ENCODE data around the gene GMIP. TPM values are rescaled to one million over a fixed set of nuclear protein-coding genes. Genes with fewer than 3 reads are reported as not detected.
A peak's percentile ranks its signal among the peaks of the same experiment; 100 is the strongest.

The GMIP gene
- total RNA-seq, 1 experiment from 2014 or later, result 12.7 TPM

- no peak overlapping the region for H2BK20ac ChIP-seq (ENCODE audit: low read depth, low read length, poor library complexity, severe bottlenecking)
- no peaks in the 10 kb centered on the region for H3K79me2 ChIP-seq (ENCODE audit: insufficient read depth, low read length)
- no peak overlapping the region for H2AK5ac ChIP-seq (ENCODE audit: insufficient read length, low read length)
- H3K27ac ChIP-seq (ENCODE audit: insufficient read length, low read depth, low read length), result no peak overlapping the region
- H2BK5ac ChIP-seq (ENCODE audit: insufficient read length, low read length), result no peak overlapping the region
- Mint-ChIP-seq H3K36me3 (ENCODE audit: insufficient read depth in 1 of 3, low read depth in 3 of 3) (no peaks in the 10 kb centered on the region), H3K4me1 (peaks cover 14 to 22% of the 10 kb centered on the region in 2 experiments), H3K27me3 (ENCODE audit: low read depth) (no peaks in the 10 kb centered on the region), H3K27ac (peak overlapping the region in 1 of 3 experiments; percentile 6; a peak in 1 of 7 replicates), H3K4me3 (no peak overlapping the region), H3K9me3 (no peaks in the 10 kb centered on the region)
- no peak overlapping the region for H3T11ph ChIP-seq (ENCODE audit: low read length)
- H3K4me1 ChIP-seq (ENCODE audit: insufficient read depth, low read length), result peaks cover 4% of the 10 kb centered on the region; the same call in 1 of the 2 replicates
- no peak overlapping the region for H3K23ac ChIP-seq (ENCODE audit: insufficient read length, low read depth, low read length)
- H3K4ac ChIP-seq (ENCODE audit: low read depth, low read length), result no peak overlapping the region
- H4K5ac ChIP-seq (ENCODE audit: insufficient read length, low read depth, low read length), result no peak overlapping the region
- H3K27me3 ChIP-seq (ENCODE audit: insufficient read depth, low read length), result no peaks in the 10 kb centered on the region
- no peak overlapping the region for H2BK15ac ChIP-seq (ENCODE audit: low read depth, low read length)
- H3K4me2 ChIP-seq (ENCODE audit: insufficient read depth, insufficient read length, low read length), result no peak overlapping the region
- no CpG with 5 or more reads among the region's 1 CpG for WGBS (ENCODE audit: extremely low coverage, insufficient read length, low lambda C conversion rate)
- no peaks in the 10 kb centered on the region for H3K79me1 ChIP-seq (ENCODE audit: insufficient read depth, low read depth, low read length, poor library complexity, severe bottlenecking)
- H4K91ac ChIP-seq (ENCODE audit: insufficient read length, low read depth, low read length), result no peak overlapping the region
- H3K9ac ChIP-seq (ENCODE audit: extremely low read depth, insufficient read length, low read length), result no peak overlapping the region
- no peak overlapping the region for H3K14ac ChIP-seq (ENCODE audit: insufficient read depth, low read length)
- no peak overlapping the region for H2BK12ac ChIP-seq (ENCODE audit: insufficient read length, low read depth, low read length)
- H3K18ac ChIP-seq (ENCODE audit: insufficient read length, low read depth, low read length), result no peak overlapping the region
- TF ChIP-seq CTCF (conservative IDR thresholded peaks at IDR 0.05), result no peak
- H4K8ac ChIP-seq (replicated peaks; ENCODE audit: insufficient read length, low read depth, low read length), result no peak overlapping the region
- H2BK120ac ChIP-seq (ENCODE audit: low read depth, low read length, poor library complexity, severe bottlenecking), result no peak overlapping the region
- H3K9me3 ChIP-seq (ENCODE audit: control insufficient read depth, low read depth, low read length), result no peaks in the 10 kb centered on the region
- no peaks in the 10 kb centered on the region for H3K23me2 ChIP-seq (ENCODE audit: insufficient read length, low read depth, low read length, poor library complexity, severe bottlenecking)
- H2AFZ ChIP-seq (ENCODE audit: low read length), result no peak overlapping the region
- H3K56ac ChIP-seq (ENCODE audit: insufficient read length, low read depth, low read length), result no peak overlapping the region
- no peaks in the 10 kb centered on the region for H4K20me1 ChIP-seq (ENCODE audit: control insufficient read depth, insufficient read depth, insufficient read length)
- DNase-seq, result no peak
Measured at GRCh38 chr19:19606021-19606420, 37.4 kb downstream of the GMIP start.

Data from H9 (cell line).